H1 (cell line): ENCODE measurements around the gene FASTK. TPM values are rescaled to one million over a fixed set of nuclear protein-coding genes. Genes with fewer than 3 reads are reported as not detected.

Experiments
- polyA plus RNA-seq, 7 experiments: library from polyadenylated mRNA; depleted of rRNA in 3 of 7; stranded (reverse) in 5 of 7; unstranded in 2 of 7; fragments of >200 nt in 5 of 7; fragments of 200-250 nt in 2 of 7; gene quantifications; 1 replicate in 5 of 7; 2 replicates in 1 of 7; 4 replicates in 1 of 7; pipeline versions ENCODE4 v1.2.1 to v1.2.3, GENCODE V29; 2011 to 2013; ENCODE audit warnings: missing spikeins in 2 of 7, mixed read lengths in 2 of 7
- total RNA-seq: library from RNA; stranded (reverse); fragmentation: NEBNext Ultra II Directional; extraction: Animal tissue kit (Norgen Biotek cat#: 25700); gene quantifications from 2 replicates; pipeline ENCODE4 v1.2.1, GENCODE V29; 2021
- TF ChIP-seq, protein P1 (sequence below): IDR thresholded peaks from 2 replicates; pipeline ENCODE4 v1.6.1; 2011; ENCODE audit warnings: low read depth, mild to moderate bottlenecking, low read length; ENCODE audit not compliant: insufficient read depth

The FASTK gene
- total and polyA plus RNA-seq, 2 of the 8 experiments (the other 6 are each of a cell fraction or from before 2014, with no cell fraction given), result 39.4 to 84.0 TPM

DNA sequence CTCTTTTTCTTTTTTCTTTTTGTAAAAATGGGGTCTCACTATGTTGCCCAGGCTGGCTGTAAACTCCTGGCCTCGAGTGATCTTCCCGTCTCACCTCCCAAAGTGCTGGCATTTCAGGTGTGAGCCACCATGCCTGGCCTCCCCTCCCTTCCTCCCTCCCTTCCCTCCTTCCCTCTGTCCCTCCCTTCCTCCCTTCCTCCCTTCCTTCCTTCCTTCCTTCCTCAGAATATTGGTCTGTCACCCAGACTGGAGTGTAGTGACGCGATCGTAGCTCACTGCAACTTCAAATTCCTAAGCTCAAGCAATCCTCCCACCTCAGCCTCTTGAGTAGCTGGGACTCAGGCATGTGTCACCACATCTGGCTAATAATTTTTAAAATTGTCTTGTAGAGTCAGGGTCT lies 14.1 kb upstream of the FASTK start (continued):
- TF ChIP-seq, protein P1, sequence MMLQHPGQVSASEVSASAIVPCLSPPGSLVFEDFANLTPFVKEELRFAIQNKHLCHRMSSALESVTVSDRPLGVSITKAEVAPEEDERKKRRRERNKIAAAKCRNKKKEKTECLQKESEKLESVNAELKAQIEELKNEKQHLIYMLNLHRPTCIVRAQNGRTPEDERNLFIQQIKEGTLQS, result no peak
